Measurements from ENCODE around the gene RAB11FIP4.

- no peak for TF ChIP-seq CTCF (IDR thresholded peaks at IDR 0.05)
- TF ChIP-seq POLR2AphosphoS5 (IDR thresholded peaks at IDR 0.05) = no peak
Measured at GRCh38 chr17:31515267-31515666, 123.8 kb downstream of the RAB11FIP4 start.

All from gastroesophageal sphincter (tissue), 3 donors.